Measurements from ENCODE around the gene CFAP69.

GRCh38 chr7:90251304-90251635 lies 6.3 kb downstream of the CFAP69 start:
- TF ChIP-seq CTCF (conservative IDR thresholded peaks at IDR 0.05 in 1 of 2, IDR thresholded peaks at IDR 0.05 in 1 of 2; ENCODE audit: low read depth in 1 of 2, low read length in 2 of 2) (no peak), EZH2 (IDR thresholded peaks at IDR 0.05; ENCODE audit: low read length, missing control alignments) (no peak)
